H9 (cell line): ENCODE results near the gene CCPG1. TPM values are rescaled to one million over a fixed set of nuclear protein-coding genes. Genes with fewer than 3 reads are reported as not detected.

Experiments used
- DNase-seq: peaks from one replicate; pipeline ENCODE4 v3.0.0-alpha.2; 2017
- H2AFZ ChIP-seq: one replicate; pipeline ENCODE4 v1.6.1; 2013; ENCODE audit warnings: mild to moderate bottlenecking, low read length, control low read depth, moderate library complexity
- H2AK5ac ChIP-seq: 2 replicates; pipeline ENCODE4 v1.6.1; 2013; ENCODE audit warnings: low read length, control low read depth, mixed read lengths; ENCODE audit not compliant: insufficient read length
- H2BK120ac ChIP-seq: one replicate; pipeline ENCODE4 v1.6.1; 2013; ENCODE audit warnings: low read depth, mild to moderate bottlenecking, low read length, control low read depth, inconsistent platforms; ENCODE audit not compliant: poor library complexity, severe bottlenecking
- H2BK12ac ChIP-seq: 2 replicates; pipeline ENCODE4 v1.6.1; 2013; ENCODE audit warnings: low read length, control low read depth, mixed read lengths, low read depth; ENCODE audit not compliant: insufficient read length
- H2BK15ac ChIP-seq: 2 replicates; pipeline ENCODE4 v1.6.1; 2013; ENCODE audit warnings: low read depth, low read length, control low read depth
- H2BK20ac ChIP-seq: one replicate; pipeline ENCODE4 v1.6.1; 2013; ENCODE audit warnings: low read depth, mild to moderate bottlenecking, low read length, control low read depth, inconsistent platforms; ENCODE audit not compliant: poor library complexity, severe bottlenecking
- H2BK5ac ChIP-seq: 2 replicates; pipeline ENCODE4 v1.6.1; 2013; ENCODE audit warnings: low read length, control low read depth, mixed read lengths; ENCODE audit not compliant: insufficient read length
- H3K14ac ChIP-seq: 2 replicates; pipeline ENCODE4 v1.6.1; 2013; ENCODE audit warnings: low read length, control low read depth; ENCODE audit not compliant: insufficient read depth
- H3K18ac ChIP-seq: 2 replicates; pipeline ENCODE4 v1.6.1; 2013; ENCODE audit warnings: low read depth, mild to moderate bottlenecking, mixed read lengths, low read length, control low read depth; ENCODE audit not compliant: insufficient read length
- H3K23ac ChIP-seq: 2 replicates; pipeline ENCODE4 v1.6.1; 2013; ENCODE audit warnings: low read length, control low read depth, mixed read lengths, low read depth; ENCODE audit not compliant: insufficient read length
- H3K23me2 ChIP-seq: 2 replicates; pipeline ENCODE4 v1.6.1; 2013; ENCODE audit warnings: low read depth, mild to moderate bottlenecking, mixed read lengths, low read length, control low read depth; ENCODE audit not compliant: insufficient read length, poor library complexity, severe bottlenecking
- H3K27ac ChIP-seq: 2 replicates; pipeline ENCODE4 v1.5.1; 2013; ENCODE audit warnings: low read length, control low read depth, mixed read lengths, low read depth; ENCODE audit not compliant: insufficient read length
- H3K27me3 ChIP-seq: 2 replicates; pipeline ENCODE4 v1.6.1; 2013; ENCODE audit warnings: low read length, control low read depth, inconsistent platforms; ENCODE audit not compliant: insufficient read depth
- H3K4ac ChIP-seq: 2 replicates; pipeline ENCODE4 v1.6.1; 2013; ENCODE audit warnings: low read depth, mild to moderate bottlenecking, control low read depth, inconsistent platforms, low read length, moderate library complexity
- H3K4me1 ChIP-seq: 2 replicates; pipeline ENCODE4 v1.6.1; 2013; ENCODE audit warnings: low read length, control low read depth, inconsistent platforms; ENCODE audit not compliant: insufficient read depth
- H3K4me2 ChIP-seq: 2 replicates; pipeline ENCODE4 v1.6.1; 2013; ENCODE audit warnings: low read length, control low read depth, mixed read lengths; ENCODE audit not compliant: insufficient read length, insufficient read depth
- H3K56ac ChIP-seq: 2 replicates; pipeline ENCODE4 v1.6.1; 2013; ENCODE audit warnings: low read depth, mild to moderate bottlenecking, mixed read lengths, low read length, control low read depth; ENCODE audit not compliant: insufficient read length
- H3K79me1 ChIP-seq: 2 replicates; pipeline ENCODE4 v1.6.1; 2013; ENCODE audit warnings: low read depth, mild to moderate bottlenecking, moderate library complexity, low read length, control low read depth, inconsistent platforms; ENCODE audit not compliant: insufficient read depth, poor library complexity, severe bottlenecking
- H3K79me2 ChIP-seq: 2 replicates; pipeline ENCODE4 v1.6.1; 2013; ENCODE audit warnings: low read length, control low read depth, inconsistent platforms; ENCODE audit not compliant: insufficient read depth
- H3K9ac ChIP-seq: 2 replicates; pipeline ENCODE4 v1.6.1; 2013; ENCODE audit warnings: low read length, control low read depth, mixed read lengths; ENCODE audit not compliant: insufficient read length; ENCODE audit errors: extremely low read depth
- H3K9me3 ChIP-seq: one replicate; pipeline ENCODE4 v1.6.1; 2013; ENCODE audit warnings: low read depth, low read length, inconsistent platforms; ENCODE audit not compliant: control insufficient read depth
- H3T11ph ChIP-seq: one replicate; pipeline ENCODE4 v1.6.1; 2013; ENCODE audit warnings: mild to moderate bottlenecking, low read length, control low read depth, inconsistent platforms
- H4K20me1 ChIP-seq: one replicate; pipeline ENCODE4 v1.6.1; 2013; ENCODE audit not compliant: control insufficient read depth, insufficient read length, insufficient read depth
- H4K5ac ChIP-seq: 2 replicates; pipeline ENCODE4 v1.6.1; 2013; ENCODE audit warnings: low read depth, mild to moderate bottlenecking, mixed read lengths, low read length, control low read depth; ENCODE audit not compliant: insufficient read length
- H4K8ac ChIP-seq: replicated peaks from 2 replicates; pipeline ENCODE4 v1.6.1; 2013; ENCODE audit warnings: low read length, control low read depth, mixed read lengths, low read depth; ENCODE audit not compliant: insufficient read length
- H4K91ac ChIP-seq: 2 replicates; pipeline ENCODE4 v1.6.1; 2013; ENCODE audit warnings: low read depth, mild to moderate bottlenecking, moderate library complexity, mixed read lengths, low read length, control low read depth; ENCODE audit not compliant: insufficient read length
- H3K27ac Mint-ChIP-seq, 3 experiments: 2 replicates in 2 of 3; 3 replicates in 1 of 3; pipeline ENCODE4 v1.8.0; 2020 to 2021; ENCODE audit warnings: mixed read lengths in 3 of 3, mild to moderate bottlenecking in 1 of 3, moderate library complexity in 1 of 3
- H3K27me3 Mint-ChIP-seq: 2 replicates; pipeline ENCODE4 v1.8.0; 2021; ENCODE audit warnings: low read depth, mild to moderate bottlenecking, moderate library complexity, mixed read lengths
- H3K36me3 Mint-ChIP-seq, 3 experiments: 2 replicates in 2 of 3; 3 replicates in 1 of 3; pipeline ENCODE4 v1.8.0; 2020 to 2021; ENCODE audit warnings: low read depth in 3 of 3, mixed read lengths in 3 of 3; ENCODE audit not compliant: insufficient read depth in 1 of 3
- H3K4me1 Mint-ChIP-seq, 2 experiments: 2 replicates each; pipeline ENCODE4 v1.8.0; 2020; ENCODE audit warnings: mixed read lengths in 2 of 2
- H3K4me3 Mint-ChIP-seq, 2 experiments: 2 replicates in 1 of 2; 3 replicates in 1 of 2; pipeline ENCODE4 v1.8.0; 2020 to 2021; ENCODE audit warnings: mild to moderate bottlenecking in 2 of 2, mixed read lengths in 2 of 2, moderate library complexity in 1 of 2
- H3K9me3 Mint-ChIP-seq, 2 experiments: 2 replicates in 1 of 2; 3 replicates in 1 of 2; pipeline ENCODE4 v1.8.0; 2020; ENCODE audit warnings: mild to moderate bottlenecking in 2 of 2, mixed read lengths in 2 of 2, moderate library complexity in 1 of 2
- CTCF ChIP-seq: fragments of 200-600 bp; sonication (generic); conservative IDR thresholded peaks from 3 replicates; pipeline ENCODE4 v1.8.0; 2021; ENCODE audit warnings: antibody characterized with exemption, mild to moderate bottlenecking
- WGBS: extraction: QIAGEN DNeasy Blood & Tissue Kit; methylation state at CpG from one replicate; pipeline ENCODE4 v1.1.7; 2013; ENCODE audit warnings: missing lambda C conversion rate, low lambda C conversion rate, mixed read lengths; ENCODE audit not compliant: insufficient read length; ENCODE audit errors: extremely low coverage; 5-methylcytosine and 5-hydroxymethylcytosine counted together
- total RNA-seq: library from RNA; stranded (reverse); gene quantifications from 2 replicates; pipeline ENCODE4 v1.2.1, GENCODE V29; 2021

Gene CCPG1
- total RNA-seq, 1 experiment from 2014 or later = 9.0 TPM

- H2BK12ac ChIP-seq = no peak overlapping the region
- no peaks in the 10 kb centered on the region for H3K23me2 ChIP-seq
- H3K27ac Mint-ChIP-seq = no peak overlapping the region
- H3K9me3 ChIP-seq = no peaks in the 10 kb centered on the region
- no peaks in the 10 kb centered on the region for H3K36me3 Mint-ChIP-seq
- H3K27me3 Mint-ChIP-seq = no peaks in the 10 kb centered on the region
- no peak overlapping the region for H3K4ac ChIP-seq
- no peak overlapping the region for H2BK120ac ChIP-seq
- H3K4me1 Mint-ChIP-seq = peaks cover 0 to 7% of the 10 kb centered on the region in 2 experiments; a peak in 1 of 4 replicates
- H4K20me1 ChIP-seq = no peaks in the 10 kb centered on the region
- no peaks in the 10 kb centered on the region for H3K27me3 ChIP-seq
- H3K4me1 ChIP-seq = no peaks in the 10 kb centered on the region
- no peak overlapping the region for H4K8ac ChIP-seq
- DNase-seq = no peak
- H3K27ac ChIP-seq = no peak overlapping the region
- no peaks in the 10 kb centered on the region for H3K79me2 ChIP-seq
- H3K14ac ChIP-seq = no peak overlapping the region
- H4K91ac ChIP-seq = no peak overlapping the region
- H3K56ac ChIP-seq = no peak overlapping the region
- H4K5ac ChIP-seq = no peak overlapping the region
- no peaks in the 10 kb centered on the region for H3K79me1 ChIP-seq
- no peak overlapping the region for H3T11ph ChIP-seq
- no peak overlapping the region for H3K4me2 ChIP-seq
- H3K9ac ChIP-seq = no peak overlapping the region
- WGBS = no CpG with 5 or more reads among the region's 2 CpGs
- H3K9me3 Mint-ChIP-seq = no peaks in the 10 kb centered on the region
- TF ChIP-seq CTCF = no peak
- no peak overlapping the region for H3K4me3 Mint-ChIP-seq
- H3K23ac ChIP-seq = no peak overlapping the region
- no peak overlapping the region for H2AK5ac ChIP-seq
- no peak overlapping the region for H2BK15ac ChIP-seq
- H2AFZ ChIP-seq = no peak overlapping the region
- no peak overlapping the region for H2BK5ac ChIP-seq
- H3K18ac ChIP-seq = no peak overlapping the region
- no peak overlapping the region for H2BK20ac ChIP-seq
These were observed 45.5 kb downstream of the CCPG1 start for GRCh38 chr15:55362641-55363040.
